H1 (cell line): ENCODE results near the gene KDF1. TPM values are rescaled to one million over a fixed set of nuclear protein-coding genes. Genes with fewer than 3 reads are reported as not detected.

ENCODE experiments used
- CTCF ChIA-PET: fragments of 300-600 bp; sonication (Branson Sonifier 250); formaldehyde crosslinking; loops from one replicate; lab custom pipeline; 2021; ENCODE audit not compliant: partially characterized antibody; lab: Charles Lee
- POLR2A ChIA-PET: fragments of 300-600 bp; sonication (Branson Sonifier 250); formaldehyde crosslinking; loops from one replicate; lab custom pipeline; 2021; ENCODE audit warnings: inconsistent platforms; ENCODE audit not compliant: partially characterized antibody; lab: Charles Lee
- DNase-seq, 2 experiments: peaks; one replicate each; pipeline versions ENCODE4 v3.0.0 to v3.0.0-alpha.2; 2010 to 2022; ENCODE audit warnings: low spot score in 2 of 2, low read depth in 1 of 2, mixed read lengths in 1 of 2
- FAIRE-seq: peaks from 2 replicates; lab custom pipeline; 2011; peaks lifted over from hg19 to GRCh38; lab: Jason Lieb, UNC
- H2AFZ ChIP-seq: 2 replicates; pipeline ENCODE4 v1.8.1; 2012; ENCODE audit warnings: low read length, inconsistent platforms
- H2AK5ac ChIP-seq: 2 replicates; pipeline ENCODE4 v1.6.1; 2013; ENCODE audit warnings: low read depth, low read length
- H2BK120ac ChIP-seq: replicated peaks from 2 replicates; pipeline ENCODE3; 2013; ENCODE audit warnings: low read depth, low read length, inconsistent platforms
- H2BK12ac ChIP-seq: 2 replicates; pipeline ENCODE4 v1.6.1; 2013; ENCODE audit warnings: low read depth, low read length
- H2BK15ac ChIP-seq: 2 replicates; pipeline ENCODE4 v1.6.1; 2013; ENCODE audit warnings: low read length
- H2BK20ac ChIP-seq: 2 replicates; pipeline ENCODE4 v1.6.1; 2013; ENCODE audit warnings: low read length
- H2BK5ac ChIP-seq: 2 replicates; pipeline ENCODE4 v1.6.1; 2013; ENCODE audit warnings: low read depth, low read length
- H3K14ac ChIP-seq: 2 replicates; pipeline ENCODE4 v1.6.1; 2013; ENCODE audit warnings: inconsistent platforms; ENCODE audit not compliant: insufficient read length
- H3K18ac ChIP-seq: 2 replicates; pipeline ENCODE4 v1.6.1; 2013; ENCODE audit warnings: low read length; ENCODE audit errors: extremely low read depth
- H3K23ac ChIP-seq: 2 replicates; pipeline ENCODE4 v1.6.1; 2013; ENCODE audit warnings: inconsistent platforms; ENCODE audit not compliant: insufficient read length
- H3K23me2 ChIP-seq: 2 replicates; pipeline ENCODE4 v1.6.1; 2013; ENCODE audit warnings: low read depth, low read length
- H3K27ac ChIP-seq: 2 replicates; pipeline ENCODE4 v1.6.1; 2011; ENCODE audit warnings: low read depth, low read length, inconsistent platforms
- H3K27me3 ChIP-seq, 4 experiments: replicated peaks in 1 of 4; 1 replicate in 1 of 4; 2 replicates in 3 of 4; pipeline versions ENCODE4 v1.6.1 to v1.8.1; 2011 to 2013; ENCODE audit warnings: low read length in 3 of 4, mild to moderate bottlenecking in 3 of 4, inconsistent platforms in 2 of 4, mixed read lengths in 2 of 4, moderate library complexity in 1 of 4; ENCODE audit not compliant: control insufficient read depth in 3 of 4, insufficient read depth in 3 of 4; ENCODE audit errors: extremely low read depth in 1 of 4
- H3K36me3 ChIP-seq, 4 experiments: 2 replicates each; pipeline versions ENCODE4 v1.6.1 to v1.8.1; 2011 to 2013; ENCODE audit warnings: mild to moderate bottlenecking in 4 of 4, low read length in 3 of 4, moderate library complexity in 2 of 4, control low read depth in 1 of 4, inconsistent platforms in 1 of 4; ENCODE audit not compliant: insufficient read depth in 4 of 4, control insufficient read depth in 2 of 4
- H3K4ac ChIP-seq: replicated peaks from 2 replicates; pipeline ENCODE3; 2013; ENCODE audit warnings: low read length, low read depth, mixed read lengths, inconsistent platforms; ENCODE audit not compliant: insufficient read length
- H3K4me1 ChIP-seq, 4 experiments: replicated peaks in 1 of 4; 1 replicate in 1 of 4; 2 replicates in 3 of 4; pipeline versions ENCODE4 v1.6.1 to v1.8.1; 2011 to 2013; ENCODE audit warnings: low read length in 3 of 4, inconsistent platforms in 2 of 4, mixed read lengths in 1 of 4; ENCODE audit not compliant: insufficient read depth in 4 of 4, control insufficient read depth in 3 of 4
- H3K4me2 ChIP-seq, 2 experiments: 2 replicates each; pipeline versions ENCODE4 v1.6.1 to v1.8.1; 2011 to 2013; ENCODE audit warnings: low read depth in 2 of 2, low read length in 2 of 2, control low read depth in 1 of 2, inconsistent platforms in 1 of 2, mild to moderate bottlenecking in 1 of 2; ENCODE audit not compliant: insufficient read depth in 1 of 2
- H3K4me3 ChIP-seq, 4 experiments: fragments of 200-600, 300-600 bp in 1 of 4; sonication (generic), shearing (Covaris generic), sonication (Bioruptor Twin) in 1 of 4; 2 replicates each; pipeline versions ENCODE4 v1.5.1 to v1.8.1; 2011 to 2016; ENCODE audit warnings: low read length in 4 of 4, low read depth in 3 of 4, control low read depth in 2 of 4, inconsistent platforms in 2 of 4, mild to moderate bottlenecking in 2 of 4, mixed read lengths in 1 of 4, moderate library complexity in 1 of 4; ENCODE audit not compliant: insufficient read depth in 2 of 4; ENCODE audit errors: extremely low read depth in 1 of 4
- H3K56ac ChIP-seq: replicated peaks from 2 replicates; pipeline ENCODE3; 2013; ENCODE audit warnings: low read depth, mild to moderate bottlenecking, mixed read lengths, low read length, inconsistent platforms; ENCODE audit not compliant: insufficient read length
- H3K79me1 ChIP-seq: 2 replicates; pipeline ENCODE4 v1.6.1; 2013; ENCODE audit warnings: low read depth, low read length, control low read depth
- H3K79me2 ChIP-seq, 2 experiments: 2 replicates each; pipeline versions ENCODE4 v1.6.1 to v1.8.1; 2012 to 2013; ENCODE audit warnings: low read length in 2 of 2, mild to moderate bottlenecking in 2 of 2, inconsistent platforms in 1 of 2; ENCODE audit not compliant: insufficient read depth in 2 of 2, control insufficient read depth in 1 of 2
- H3K9ac ChIP-seq, 4 experiments: replicated peaks in 1 of 4; 1 replicate in 1 of 4; 2 replicates in 3 of 4; pipeline versions ENCODE4 v1.6.1 to v1.8.1; 2011 to 2013; ENCODE audit warnings: low read depth in 3 of 4, low read length in 3 of 4, control low read depth in 2 of 4, mild to moderate bottlenecking in 2 of 4, moderate library complexity in 2 of 4, inconsistent platforms in 1 of 4; ENCODE audit errors: extremely low read depth in 1 of 4
- H3K9me3 ChIP-seq, 2 experiments: 2 replicates each; pipeline versions ENCODE4 v1.6.1 to v1.8.1; 2012 to 2013; ENCODE audit warnings: mild to moderate bottlenecking in 2 of 2, moderate library complexity in 2 of 2, control low read depth in 1 of 2, inconsistent platforms in 1 of 2, low read depth in 1 of 2, low read length in 1 of 2, mixed read lengths in 1 of 2; ENCODE audit not compliant: insufficient read depth in 2 of 2
- H4K20me1 ChIP-seq, 2 experiments: replicated peaks in 1 of 2; 2 replicates each; pipeline versions ENCODE3 to v1.8.1; 2011 to 2013; ENCODE audit warnings: inconsistent platforms in 2 of 2, low read length in 2 of 2, mild to moderate bottlenecking in 1 of 2; ENCODE audit not compliant: insufficient read depth in 2 of 2, control insufficient read depth in 1 of 2
- H4K5ac ChIP-seq: 2 replicates; pipeline ENCODE4 v1.6.1; 2013; ENCODE audit warnings: low read length, low read depth, mixed read lengths, inconsistent platforms; ENCODE audit not compliant: insufficient read length
- H4K8ac ChIP-seq: 2 replicates; pipeline ENCODE4 v1.8.0; 2013; ENCODE audit warnings: mild to moderate bottlenecking, moderate library complexity, low read length, inconsistent platforms; ENCODE audit not compliant: insufficient read depth; ENCODE audit errors: extremely low read depth
- H4K91ac ChIP-seq: replicated peaks from 2 replicates; pipeline ENCODE3; 2013; ENCODE audit warnings: low read length, mixed read lengths, inconsistent platforms; ENCODE audit not compliant: insufficient read length
- KDM4A ChIP-seq: IDR thresholded peaks from one replicate; pipeline ENCODE4 v1.7.1; 2012; ENCODE audit warnings: low read depth, mild to moderate bottlenecking, moderate library complexity, low read length, inconsistent platforms; ENCODE audit not compliant: severe bottlenecking
- WGBS, 2 experiments: shearing (Covaris generic) in 1 of 2; methylation state at CpG; one replicate each; pipeline versions ENCODE4 v1.1.6 to v1.1.7; 2013 to 2015; ENCODE audit warnings: low lambda C conversion rate in 2 of 2, mixed read lengths in 2 of 2, inconsistent platforms in 1 of 2, low coverage in 1 of 2, missing lambda C conversion rate in 1 of 2; ENCODE audit not compliant: insufficient replicate concordance in 2 of 2, insufficient coverage in 1 of 2, insufficient read length in 1 of 2; ENCODE audit errors: extremely low coverage in 1 of 2, missing lambda C conversion rate in 1 of 2; 5-methylcytosine and 5-hydroxymethylcytosine counted together
- polyA plus RNA-seq, 7 experiments: library from polyadenylated mRNA; depleted of rRNA in 3 of 7; stranded (reverse) in 5 of 7; unstranded in 2 of 7; fragments of >200 nt in 5 of 7; fragments of 200-250 nt in 2 of 7; gene quantifications; 1 replicate in 5 of 7; 2 replicates in 1 of 7; 4 replicates in 1 of 7; pipeline versions ENCODE4 v1.2.1 to v1.2.3, GENCODE V29; 2011 to 2013; ENCODE audit warnings: missing spikeins in 2 of 7, mixed read lengths in 2 of 7
- total RNA-seq: library from RNA; stranded (reverse); fragmentation: NEBNext Ultra II Directional; extraction: Animal tissue kit (Norgen Biotek cat#: 25700); gene quantifications from 2 replicates; pipeline ENCODE4 v1.2.1, GENCODE V29; 2021

Gene KDF1
- total and polyA plus RNA-seq, 2 of the 8 experiments (the other 6 are each of a cell fraction or from before 2014, with no cell fraction given): 16.9 to 37.5 TPM

- H2AK5ac ChIP-seq: no peak overlapping the region
- H3K9me3 ChIP-seq: no peaks in the 10 kb centered on the region
- H3K27me3 ChIP-seq: peaks cover 0 to 2% (median 0%) of the 10 kb centered on the region in 4 experiments; a peak in 2 of 7 replicates
- TF ChIP-seq KDM4A: no peak
- TF ChIP-seq, all 59 proteins: peak for 0
- Histone ChIP-seq H3K79me1 (no peaks in the 10 kb centered on the region), H2BK15ac (no peak overlapping the region), H3K9ac (no peak overlapping the region), H2BK120ac (no peak overlapping the region), H3K4me3 (no peak overlapping the region), H3K18ac (no peak overlapping the region), H3K4me1 (no peaks in the 10 kb centered on the region), H2BK5ac (no peak overlapping the region), H2BK12ac (no peak overlapping the region), H3K23ac (no peak overlapping the region), H2AFZ (no peak overlapping the region), H2BK20ac (no peak overlapping the region), H3K4ac (no peak overlapping the region), H4K91ac (no peak overlapping the region), H4K8ac (no peak overlapping the region), H3K79me2 (no peaks in the 10 kb centered on the region), H3K36me3 (no peaks in the 10 kb centered on the region), H3K14ac (no peak overlapping the region), H3K4me2 (no peak overlapping the region), H3K56ac (no peak overlapping the region), H4K20me1 (peaks cover 0 to 2% of the 10 kb centered on the region in 2 experiments), H3K27ac (no peak overlapping the region), H4K5ac (no peak overlapping the region), H3K23me2 (no peaks in the 10 kb centered on the region)
- ChIA-PET CTCF (interaction anchor here (0.6 kb wide), 1 partner anchor 8 kb away, joined by 3 read pairs; no protein-coding TSS in a partner anchor), POLR2A (interaction anchor here (2.5 kb wide), 1 partner anchor 11 kb away, joined by 12 read pairs; the partner anchor contains the start of gene NUDC)
- FAIRE-seq: no peak
- no peak for DNase-seq
- 94% methylated on average over 3 of the region's 3 CpGs; no CpG with 5 or more reads in 1 of the 2 experiments for WGBS, 2 experiments
These were observed 50.3 kb downstream of the KDF1 start for GRCh38 chr1:26909951-26910342.
